HG03460 (cell line): ENCODE results near the gene LRRN4.
"Not testable (repeated sequence)": the region's sequence is repeated elsewhere in the genome, so short reads cannot be mapped to it uniquely, and the experiment has no call there.

ENCODE experiments used
- ATAC-seq: cut with Tn5 transposase; IDR thresholded peaks from one replicate; pipeline ENCODE4 v1.9.1; 2021; ENCODE audit not compliant: unreplicated experiment

The LRRN4 gene

GRCh38 chr20:6034134-6034969 is 19.5 kb downstream of the LRRN4 start:
- no peak for ATAC-seq

DNA sequence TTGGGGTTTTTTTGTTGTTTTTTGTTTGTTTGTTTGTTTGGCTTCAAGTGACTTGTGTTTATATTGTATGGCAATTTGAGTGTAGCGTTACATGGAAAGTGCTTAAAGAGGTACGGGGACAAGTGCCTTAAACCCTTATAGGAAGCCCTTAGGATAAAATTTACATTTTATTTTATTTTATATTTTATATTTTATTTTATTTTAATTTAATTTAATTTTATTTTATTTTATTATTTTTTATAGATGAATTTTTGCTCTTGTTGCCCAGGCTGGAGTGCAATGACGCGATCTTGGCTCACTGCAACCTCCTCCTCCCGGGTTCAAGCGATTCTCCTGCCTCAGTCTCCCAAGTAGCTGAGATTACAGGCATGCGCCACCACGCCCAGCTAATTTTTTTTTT is 21.0 kb downstream of the LRRN4 start:
- ATAC-seq: not testable (repeated sequence)

DNA sequence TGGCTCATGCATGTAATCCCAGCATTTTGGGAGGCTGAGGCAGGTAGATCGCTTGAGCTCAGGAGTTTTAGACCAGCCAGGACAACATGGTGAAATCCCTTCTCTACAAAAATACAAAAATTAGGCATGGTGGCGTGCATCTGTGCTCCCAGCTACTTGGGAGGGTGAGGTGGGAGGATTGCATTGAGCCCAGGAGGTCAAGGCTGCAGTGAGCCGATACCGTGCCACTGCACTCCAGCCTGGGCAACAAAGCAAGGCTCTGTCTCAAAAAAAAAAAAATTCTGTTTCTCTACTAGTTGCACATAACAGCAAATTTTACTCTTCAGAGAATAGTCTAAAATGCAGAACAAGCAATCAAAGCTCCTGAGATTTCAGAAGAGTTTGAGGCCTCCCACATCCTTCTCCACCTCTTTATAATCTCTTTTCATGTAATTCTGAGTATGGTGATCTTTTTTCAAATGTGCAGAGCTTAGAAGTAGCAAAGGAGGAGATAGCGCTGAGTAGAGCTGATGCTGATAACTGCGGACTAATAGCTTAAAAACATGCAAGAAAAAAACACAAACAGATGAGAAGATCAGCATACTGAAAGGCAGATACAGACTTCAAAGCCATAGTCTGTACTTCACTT is 23.3 kb downstream of the LRRN4 start:
- no peak for ATAC-seq

DNA sequence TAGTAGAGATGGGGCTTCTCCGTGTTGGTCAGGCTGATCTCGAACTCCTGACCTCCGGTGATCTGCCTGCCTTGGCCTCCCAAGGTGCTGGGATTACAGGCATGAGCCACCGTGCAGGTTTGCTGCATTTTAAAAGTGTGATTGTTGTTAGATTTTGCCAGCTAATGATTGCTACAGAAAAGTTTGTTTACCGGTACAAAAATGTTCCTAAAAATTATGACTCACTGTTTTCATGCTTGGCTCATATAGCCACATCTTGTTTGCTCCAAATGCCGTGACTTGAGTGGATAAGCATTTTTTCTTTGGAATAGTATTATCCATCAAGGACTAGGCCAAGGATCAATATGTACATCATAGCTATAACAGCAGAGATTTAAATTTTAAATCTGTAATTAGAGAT is 24.3 kb downstream of the LRRN4 start:
- no peak for ATAC-seq

GRCh38 chr20:6028818-6029217 is 25.0 kb downstream of the LRRN4 start:
- no peak for ATAC-seq

GRCh38 chr20:6026051-6026450 is 27.8 kb downstream of the LRRN4 start:
- ATAC-seq: no peak

DNA sequence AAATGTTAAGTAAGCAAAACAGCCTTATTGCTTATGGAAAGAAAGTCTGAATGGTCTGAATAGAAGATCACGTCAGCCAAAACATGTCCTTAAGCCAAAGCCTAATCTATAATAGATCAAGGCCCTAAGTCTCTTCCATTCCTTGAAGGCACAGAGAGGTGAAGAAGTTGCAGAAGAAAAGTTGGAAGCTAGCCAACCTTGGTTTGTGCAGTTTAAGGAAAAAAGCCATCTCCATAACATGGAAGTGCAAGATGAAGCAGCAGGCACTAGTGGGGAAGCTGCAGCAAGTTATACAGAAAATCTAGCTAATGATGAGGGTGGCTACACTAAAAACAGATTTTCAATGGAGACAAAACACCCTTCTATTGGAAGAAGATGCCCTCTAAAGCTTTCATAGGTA is 29.1 kb downstream of the LRRN4 start:
- ATAC-seq: no peak

DNA sequence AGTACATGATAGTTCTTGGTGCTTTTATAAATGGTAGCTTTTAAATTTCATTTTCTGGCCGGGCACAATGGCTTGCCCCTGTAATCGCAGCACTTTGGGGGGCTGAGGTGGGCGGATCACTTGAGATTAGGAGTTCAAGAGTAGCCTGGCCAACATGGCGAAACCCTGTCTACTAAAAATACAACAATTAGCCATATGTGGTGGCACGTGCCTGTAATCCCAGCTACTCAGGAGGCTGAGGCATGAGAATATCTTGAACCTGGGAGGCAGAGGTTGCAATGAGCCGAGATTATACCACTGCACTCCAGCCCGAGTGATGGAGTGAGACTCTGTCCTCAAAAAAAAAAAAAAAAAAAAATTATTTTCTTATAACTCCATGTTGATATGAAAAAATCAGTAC is 36.0 kb downstream of the LRRN4 start:
- no peak for ATAC-seq

DNA sequence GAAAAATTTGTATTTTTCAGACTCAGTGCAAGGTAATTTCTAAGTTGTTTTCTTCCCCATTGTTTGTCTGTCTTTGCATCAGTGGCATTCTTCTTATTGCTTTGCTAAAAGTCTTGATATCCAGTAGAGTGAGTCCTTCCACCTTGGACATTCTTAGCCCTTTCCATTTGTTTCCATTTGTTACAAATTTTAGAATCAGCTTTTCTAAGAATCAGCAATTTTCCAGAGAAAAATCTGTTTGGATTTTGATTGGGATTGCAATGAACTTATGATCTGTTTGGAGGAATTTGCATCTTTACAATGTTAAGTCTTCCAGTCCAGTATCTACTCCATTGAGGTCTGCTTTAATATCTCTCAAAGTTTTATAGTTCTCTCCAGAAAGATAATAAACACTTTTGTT is 36.4 kb downstream of the LRRN4 start:
- no peak for ATAC-seq

GRCh38 chr20:6014957-6015356 is 38.9 kb downstream of the LRRN4 start:
- ATAC-seq: no peak

DNA sequence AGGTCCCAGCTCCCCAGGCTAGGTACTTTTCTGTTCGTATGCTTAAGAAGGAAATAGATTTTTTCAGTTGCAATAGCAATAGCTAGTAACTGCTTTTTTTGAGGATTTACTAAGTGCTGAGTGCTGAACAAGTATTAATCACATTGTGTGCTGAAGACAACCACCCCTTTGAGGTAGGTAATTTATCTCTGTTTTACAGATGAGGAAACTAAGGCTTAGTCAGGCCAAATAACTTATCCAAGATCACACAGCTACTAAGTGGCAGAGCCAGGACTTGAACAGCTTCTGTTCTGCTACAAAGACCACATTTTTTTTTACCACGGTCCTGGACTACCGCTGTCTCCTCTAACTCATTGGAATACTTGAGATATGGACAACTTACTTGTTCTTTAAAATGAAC is 39.8 kb downstream of the LRRN4 start:
- ATAC-seq: no peak

GRCh38 chr20:6012179-6012578 is 41.7 kb downstream of the LRRN4 start:
- no peak for ATAC-seq

- ATAC-seq: no peak
Measured at GRCh38 chr20:6008254-6008653, 45.6 kb downstream of the LRRN4 start.

- ATAC-seq: no peak
Measured at GRCh38 chr20:6007529-6008103, 46.2 kb downstream of the LRRN4 start.

DNA sequence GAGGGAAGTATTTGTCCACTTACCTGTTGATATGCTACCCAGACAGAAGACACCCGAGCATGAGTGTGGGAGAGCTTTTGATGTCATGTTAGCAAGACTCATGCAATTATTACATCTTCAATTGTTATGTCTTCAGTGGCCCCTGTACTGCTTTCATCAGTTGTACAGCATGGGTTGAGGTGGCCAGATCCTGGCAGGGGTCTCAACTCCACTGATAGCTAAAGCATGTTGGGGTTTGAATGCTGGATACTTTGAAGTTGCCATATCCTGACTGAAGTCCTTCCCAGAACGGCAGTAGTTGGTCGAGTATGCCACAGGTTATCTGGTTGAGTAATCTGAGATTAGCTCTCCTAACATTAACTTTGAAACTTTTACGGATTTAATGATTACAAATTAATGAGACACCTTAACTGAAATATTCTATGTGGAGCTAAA is 46.7 kb downstream of the LRRN4 start:
- ATAC-seq: no peak

- ATAC-seq: no peak
Measured at GRCh38 chr20:6006603-6006949, 47.3 kb downstream of the LRRN4 start.

GRCh38 chr20:6000871-6001270 is 53.0 kb downstream of the LRRN4 start:
- no peak for ATAC-seq

DNA sequence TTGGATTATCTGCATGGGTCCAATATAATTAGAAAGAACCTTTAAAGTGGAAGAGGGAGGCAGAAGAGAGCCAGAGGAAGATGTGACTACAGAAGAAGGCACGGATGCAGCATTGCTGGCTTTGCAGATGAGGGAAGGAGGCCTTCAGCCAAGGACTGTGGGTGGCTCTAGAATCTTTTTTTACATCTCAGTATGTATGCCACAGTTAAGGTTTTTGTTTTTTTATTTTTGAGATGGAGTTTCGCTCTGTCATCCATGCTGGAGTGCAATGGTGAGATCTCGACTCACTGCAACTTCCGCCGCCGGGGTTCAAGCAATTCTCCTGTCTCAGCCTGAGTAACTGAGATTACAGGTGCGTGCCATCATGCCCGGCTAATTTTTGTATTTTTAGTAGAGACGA is 54.1 kb downstream of the LRRN4 start:
- no peak for ATAC-seq

- ATAC-seq: peak; percentile 96
Measured at GRCh38 chr20:5996765-5997164, 57.1 kb downstream of the LRRN4 start.

- no peak for ATAC-seq
Measured at GRCh38 chr20:5991623-5992441, 62.0 kb downstream of the LRRN4 start.

- ATAC-seq: no peak
Measured at GRCh38 chr20:5990946-5991345, 62.9 kb downstream of the LRRN4 start.
